GM23338 (cell line): ENCODE measurements around the gene AFF3. TPM values are rescaled to one million over a fixed set of nuclear protein-coding genes. Genes with fewer than 3 reads are reported as not detected.

Source experiments
- ATAC-seq: fragments of 200-7000 bp; cut with Tn5 transposase; 3 replicates; pipeline ENCODE4 v1.9.1; 2020
- DNase-seq: peaks from one replicate; pipeline ENCODE4 v3.0.0-alpha.2; 2015; ENCODE audit warnings: low spot score
- H2AFZ ChIP-seq: fragments of 200-600 bp; sonication (generic); 2 replicates; pipeline ENCODE4 v1.8.0; 2016; ENCODE audit warnings: antibody characterized with exemption, mild to moderate bottlenecking, moderate library complexity
- H3F3A ChIP-seq: fragments of 200-600 bp; sonication (generic); replicated peaks from 2 replicates; pipeline ENCODE4 v1.8.0; 2017; ENCODE audit warnings: antibody characterized with exemption, mixed run types, low read depth
- H3K27ac ChIP-seq: fragments of 200-600 bp; sonication (generic); 2 replicates; pipeline ENCODE4 v1.6.1; 2016; ENCODE audit warnings: low read depth
- H3K27me3 ChIP-seq: fragments of 200-600 bp; sonication (generic); 2 replicates; pipeline ENCODE4 v1.8.0; 2016; ENCODE audit warnings: mild to moderate bottlenecking, mixed run types, moderate library complexity; ENCODE audit not compliant: insufficient read depth
- H3K36me3 ChIP-seq: fragments of 200-600 bp; sonication (generic); 2 replicates; pipeline ENCODE4 v1.8.0; 2016; ENCODE audit warnings: mild to moderate bottlenecking; ENCODE audit not compliant: insufficient read depth
- H3K4me1 ChIP-seq: fragments of 200-600 bp; sonication (generic); 2 replicates; pipeline ENCODE4 v1.8.0; 2016; ENCODE audit warnings: mild to moderate bottlenecking, moderate library complexity; ENCODE audit not compliant: insufficient read depth
- H3K4me2 ChIP-seq: fragments of 200-600 bp; sonication (generic); 2 replicates; pipeline ENCODE4 v1.7.1; 2017; ENCODE audit warnings: mixed run types
- H3K4me3 ChIP-seq: fragments of 200-600 bp; sonication (generic); 2 replicates; pipeline ENCODE4 v1.6.1; 2016; ENCODE audit warnings: mixed run types
- H3K79me2 ChIP-seq: fragments of 200-600 bp; sonication (generic); replicated peaks from 2 replicates; pipeline ENCODE4 v1.8.0; 2017; ENCODE audit warnings: mild to moderate bottlenecking; ENCODE audit not compliant: insufficient read depth
- H3K9me2 ChIP-seq: fragments of 200-600 bp; sonication (generic); 2 replicates; pipeline ENCODE4 v1.8.0; 2017; ENCODE audit not compliant: insufficient read depth
- H4K20me1 ChIP-seq: fragments of 200-600 bp; sonication (generic); replicated peaks from 2 replicates; pipeline ENCODE4 v1.8.0; 2017; ENCODE audit warnings: mild to moderate bottlenecking; ENCODE audit not compliant: insufficient read depth
- H3K27ac Mint-ChIP-seq: 2 replicates; pipeline ENCODE4 v1.8.0; 2020; ENCODE audit warnings: inconsistent platforms, mild to moderate bottlenecking, moderate library complexity, mixed read lengths
- H3K27me3 Mint-ChIP-seq: 3 replicates; pipeline ENCODE4 v1.8.0; 2022; ENCODE audit warnings: low read depth, mild to moderate bottlenecking, moderate library complexity, mixed read lengths, inconsistent platforms; ENCODE audit not compliant: insufficient read depth, poor library complexity
- H3K36me3 Mint-ChIP-seq: 3 replicates; pipeline ENCODE4 v1.8.0; 2021; ENCODE audit warnings: low read depth, mild to moderate bottlenecking, inconsistent platforms, moderate library complexity, mixed read lengths
- H3K4me1 Mint-ChIP-seq: 3 replicates; pipeline ENCODE4 v1.8.0; 2020; ENCODE audit warnings: mild to moderate bottlenecking, inconsistent platforms, mixed read lengths
- H3K4me3 Mint-ChIP-seq: 3 replicates; pipeline ENCODE4 v1.8.0; 2021; ENCODE audit warnings: moderate library complexity, mild to moderate bottlenecking, inconsistent platforms, mixed read lengths
- H3K9me3 Mint-ChIP-seq: 3 replicates; pipeline ENCODE4 v1.8.0; 2020; ENCODE audit warnings: moderate library complexity, mild to moderate bottlenecking, inconsistent platforms, mixed read lengths
- CREB1 ChIP-seq: fragments of 250-450 bp; sonication (Bioruptor Pico); IDR thresholded peaks from 2 replicates; pipeline ENCODE4 v1.5.0; 2020; ENCODE audit warnings: low read depth, mild to moderate bottlenecking, moderate library complexity
- CTCF ChIP-seq, 2 experiments: fragments of 200-600 bp in 1 of 2; sonication (generic) in 1 of 2; conservative IDR thresholded peaks; 2 replicates each; pipeline versions ENCODE4 v1.5.1 to v1.6.1; 2016 to 2017; ENCODE audit warnings: antibody characterized with exemption in 2 of 2, low read depth in 2 of 2, mild to moderate bottlenecking in 2 of 2, moderate library complexity in 1 of 2
- ETS1 ChIP-seq: IDR thresholded peaks from 2 replicates; pipeline ENCODE4 v1.6.1; 2016; ENCODE audit warnings: antibody characterized with exemption
- EZH2 ChIP-seq: fragments of 200-600 bp; sonication (generic); IDR thresholded peaks from one replicate; pipeline ENCODE4 v1.8.0; 2017; ENCODE audit warnings: antibody characterized with exemption, mild to moderate bottlenecking, low read depth; ENCODE audit not compliant: unreplicated experiment
- EZH2phosphoT487 ChIP-seq: fragments of 200-600 bp; sonication (generic); IDR thresholded peaks from one replicate; pipeline ENCODE4 v1.8.1; 2018; ENCODE audit warnings: antibody characterized with exemption; ENCODE audit not compliant: unreplicated experiment
- JUNB ChIP-seq: IDR thresholded peaks from one replicate; pipeline ENCODE4 v1.6.1; 2016; ENCODE audit warnings: antibody characterized with exemption; ENCODE audit not compliant: unreplicated experiment
- NANOG ChIP-seq: IDR thresholded peaks from 2 replicates; pipeline ENCODE4 v1.6.1; 2016; ENCODE audit warnings: antibody characterized with exemption, borderline replicate concordance
- REST ChIP-seq: IDR thresholded peaks from one replicate; pipeline ENCODE4 v1.6.1; 2018; ENCODE audit warnings: antibody characterized with exemption; ENCODE audit not compliant: unreplicated experiment
- ZNF331 ChIP-seq: fragments of 250-450 bp; sonication (Bioruptor Pico); IDR thresholded peaks from 2 replicates; pipeline ENCODE4 v1.5.0; 2020; ENCODE audit warnings: low read depth, mild to moderate bottlenecking, moderate library complexity
- polyA plus RNA-seq: library from polyadenylated mRNA; unstranded; fragments of >200 nt; fragmentation: Nextera tagmentation; extraction: Ambion mirVana; gene quantifications from 2 replicates; pipeline ENCODE4 v1.2.1, GENCODE V29; 2016
- total RNA-seq: library from RNA; depleted of rRNA; stranded (reverse); fragments of >200 nt; shearing (Covaris generic); gene quantifications from 2 replicates; pipeline ENCODE4 v1.2.3, GENCODE V29; 2014

Gene AFF3
- total and polyA plus RNA-seq, 2 experiments from 2014 or later, result 0.73 to 1.4 TPM

GRCh38 chr2:99666256-99666655 lies 476.1 kb downstream of the AFF3 start (continued):
- TF ChIP-seq JUNB, result no peak
- TF ChIP-seq EZH2, result no peak
- TF ChIP-seq REST, result no peak

GRCh38 chr2:99663641-99664040 lies 478.7 kb downstream of the AFF3 start:
- Mint-ChIP-seq H3K9me3 (no peaks in the 10 kb centered on the region), H3K4me1 (peaks cover 7% of the 10 kb centered on the region; the same call in 2 of the 3 replicates), H3K4me3 (no peak overlapping the region), H3K27me3 (peaks cover 2% of the 10 kb centered on the region), H3K36me3 (no peaks in the 10 kb centered on the region), H3K27ac (no peak overlapping the region)
- H3K27ac ChIP-seq, result no peak overlapping the region
- no peaks in the 10 kb centered on the region for H4K20me1 ChIP-seq
- H3K4me2 ChIP-seq, result no peak overlapping the region
- ATAC-seq (no peak), DNase-seq (no peak)
- H2AFZ ChIP-seq, result no peak overlapping the region
- no peaks in the 10 kb centered on the region for H3K27me3 ChIP-seq
- H3K4me3 ChIP-seq, result no peak overlapping the region
- no peaks in the 10 kb centered on the region for H3K36me3 ChIP-seq
- no peaks in the 10 kb centered on the region for H3F3A ChIP-seq
- H3K9me2 ChIP-seq, result peaks cover 11% of the 10 kb centered on the region; the same call in 1 of the 2 replicates
- H3K79me2 ChIP-seq, result no peaks in the 10 kb centered on the region
- H3K4me1 ChIP-seq, result no peaks in the 10 kb centered on the region
- no peak for TF ChIP-seq ETS1
- no peak for TF ChIP-seq CREB1 (CRISPR knock-in tag)
- no peak for TF ChIP-seq NANOG
- TF ChIP-seq EZH2phosphoT487, result no peak
- TF ChIP-seq CTCF (conservative IDR thresholded peaks at IDR 0.05; ENCODE audit: low read depth in 2 of 2), result no peak
- TF ChIP-seq REST, result no peak
- TF ChIP-seq ZNF331 (CRISPR knock-in tag), result no peak
